Measurements from ENCODE around the gene WWOX. TPM values are rescaled to one million over a fixed set of nuclear protein-coding genes. Genes with fewer than 3 reads are reported as not detected.

The WWOX gene
- total RNA-seq, 1 experiment from 2014 or later = 20.3 TPM

GRCh38 chr16:78224342-78224741 lies 124.9 kb downstream of the WWOX start:
- no peak for DNase-seq (ENCODE audit: low read depth)

GRCh38 chr16:78225919-78226318 lies 126.5 kb downstream of the WWOX start:
- no peak for DNase-seq (ENCODE audit: low read depth)

- DNase-seq (ENCODE audit: low read depth) = no peak
These were observed 128.4 kb downstream of the WWOX start for GRCh38 chr16:78227855-78228254.

GRCh38 chr16:78228704-78229103 lies 129.2 kb downstream of the WWOX start:
- no peak for DNase-seq (ENCODE audit: low read depth)

- no peak for DNase-seq (ENCODE audit: low read depth)
These were observed 131.4 kb downstream of the WWOX start for GRCh38 chr16:78230832-78231231.

GRCh38 chr16:78235168-78235800 lies 135.8 kb downstream of the WWOX start:
- peak; percentile 4 for DNase-seq (ENCODE audit: low read depth)

- DNase-seq (ENCODE audit: low read depth) = no peak
These were observed 136.4 kb downstream of the WWOX start for GRCh38 chr16:78235876-78236275.

GRCh38 chr16:78237841-78238240 lies 138.4 kb downstream of the WWOX start:
- DNase-seq (ENCODE audit: low read depth) = no peak

- no peak for DNase-seq (ENCODE audit: low read depth)
These were observed 141.2 kb downstream of the WWOX start for GRCh38 chr16:78240459-78241222.

GRCh38 chr16:78242239-78242630 lies 142.8 kb downstream of the WWOX start:
- no peak for DNase-seq (ENCODE audit: low read depth)

- no peak for DNase-seq (ENCODE audit: low read depth)
These were observed 144.9 kb downstream of the WWOX start for GRCh38 chr16:78244131-78244895.

- DNase-seq (ENCODE audit: low read depth) = no peak
These were observed 147.1 kb downstream of the WWOX start for GRCh38 chr16:78246559-78246958.

- DNase-seq (ENCODE audit: low read depth) = no peak
These were observed 149.6 kb downstream of the WWOX start for GRCh38 chr16:78249056-78249455.

- no peak for DNase-seq (ENCODE audit: low read depth)
These were observed 150.4 kb downstream of the WWOX start for GRCh38 chr16:78249832-78250231.

- no peak for DNase-seq (ENCODE audit: low read depth)
These were observed 151.7 kb downstream of the WWOX start for GRCh38 chr16:78251115-78251514.

- no peak for DNase-seq (ENCODE audit: low read depth)
These were observed 153.3 kb downstream of the WWOX start for GRCh38 chr16:78252757-78253156.

- no peak for DNase-seq (ENCODE audit: low read depth)
These were observed 155.4 kb downstream of the WWOX start for GRCh38 chr16:78254841-78255240.

- DNase-seq (ENCODE audit: low read depth) = no peak
These were observed 157.4 kb downstream of the WWOX start for GRCh38 chr16:78256686-78257375.

GRCh38 chr16:78257376-78257728 lies 157.9 kb downstream of the WWOX start:
- DNase-seq (ENCODE audit: low read depth) = no peak

GRCh38 chr16:78258375-78259065 lies 159.1 kb downstream of the WWOX start:
- DNase-seq (ENCODE audit: low read depth) = no peak

- no peak for DNase-seq (ENCODE audit: low read depth)
These were observed 160.4 kb downstream of the WWOX start for GRCh38 chr16:78259873-78260272.

- DNase-seq (ENCODE audit: low read depth) = no peak
These were observed 165.2 kb downstream of the WWOX start for GRCh38 chr16:78264642-78265041.
